CD4-positive, alpha-beta T cell treated with Interferon gamma for 1 hour (primary cell): ENCODE results near the gene GATA5.

Experiments used
- DNase-seq: peaks from one replicate; pipeline ENCODE4 v3.0.0-alpha.2; 2020

The GATA5 gene

GRCh38 chr20:62487118-62487517, 11.3 kb upstream of the GATA5 start:
- DNase-seq = no peak

DNA sequence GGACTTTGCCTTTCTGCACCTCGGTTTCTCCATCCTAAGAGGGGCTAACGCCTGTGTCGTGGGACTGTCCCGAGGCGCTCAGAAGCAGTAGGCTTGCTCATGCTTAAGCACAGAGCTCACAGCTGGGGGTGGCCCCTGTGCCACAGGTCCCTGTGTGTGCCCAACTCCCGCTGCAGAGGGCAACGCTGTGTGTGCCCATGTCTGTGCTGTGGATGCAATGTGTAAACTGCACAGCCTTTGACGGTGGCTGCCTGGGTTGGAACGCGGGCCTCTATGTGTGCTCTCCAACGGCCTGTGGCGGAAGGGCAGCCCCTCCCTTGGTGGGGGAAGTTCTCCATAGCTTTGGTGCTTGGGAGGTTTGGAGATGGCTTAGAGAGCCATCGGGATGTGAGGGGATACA, 10.7 kb upstream of the GATA5 start:
- no peak for DNase-seq

DNA sequence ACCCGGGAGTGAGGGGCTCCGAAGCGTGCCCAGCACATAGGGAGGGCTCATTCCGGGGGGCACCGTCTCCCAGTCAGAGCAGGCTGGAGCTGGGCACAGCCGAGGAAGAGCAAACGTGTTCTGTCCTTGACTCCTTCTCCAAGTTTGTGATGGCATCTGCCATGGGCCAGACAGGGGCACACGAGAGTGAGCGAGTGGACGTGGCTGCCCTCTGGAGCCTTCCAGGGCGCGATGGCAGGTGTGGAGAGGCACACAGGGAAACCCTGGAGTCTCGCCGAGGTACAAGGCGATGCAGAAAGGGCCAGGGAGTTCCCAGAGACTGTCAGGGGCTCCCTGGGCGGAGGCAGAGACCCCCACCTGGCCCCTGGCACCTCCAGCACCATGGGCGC, 9.9 kb upstream of the GATA5 start:
- no peak for DNase-seq

- DNase-seq = no peak
These were observed 9.4 kb upstream of the GATA5 start for GRCh38 chr20:62485062-62485700.

GRCh38 chr20:62484478-62484877, 8.7 kb upstream of the GATA5 start:
- no peak for DNase-seq

GRCh38 chr20:62483613-62484458, 8.0 kb upstream of the GATA5 start:
- no peak for DNase-seq

GRCh38 chr20:62482974-62483373, 7.2 kb upstream of the GATA5 start:
- DNase-seq = no peak

GRCh38 chr20:62482146-62482809, 6.5 kb upstream of the GATA5 start:
- no peak for DNase-seq

DNA sequence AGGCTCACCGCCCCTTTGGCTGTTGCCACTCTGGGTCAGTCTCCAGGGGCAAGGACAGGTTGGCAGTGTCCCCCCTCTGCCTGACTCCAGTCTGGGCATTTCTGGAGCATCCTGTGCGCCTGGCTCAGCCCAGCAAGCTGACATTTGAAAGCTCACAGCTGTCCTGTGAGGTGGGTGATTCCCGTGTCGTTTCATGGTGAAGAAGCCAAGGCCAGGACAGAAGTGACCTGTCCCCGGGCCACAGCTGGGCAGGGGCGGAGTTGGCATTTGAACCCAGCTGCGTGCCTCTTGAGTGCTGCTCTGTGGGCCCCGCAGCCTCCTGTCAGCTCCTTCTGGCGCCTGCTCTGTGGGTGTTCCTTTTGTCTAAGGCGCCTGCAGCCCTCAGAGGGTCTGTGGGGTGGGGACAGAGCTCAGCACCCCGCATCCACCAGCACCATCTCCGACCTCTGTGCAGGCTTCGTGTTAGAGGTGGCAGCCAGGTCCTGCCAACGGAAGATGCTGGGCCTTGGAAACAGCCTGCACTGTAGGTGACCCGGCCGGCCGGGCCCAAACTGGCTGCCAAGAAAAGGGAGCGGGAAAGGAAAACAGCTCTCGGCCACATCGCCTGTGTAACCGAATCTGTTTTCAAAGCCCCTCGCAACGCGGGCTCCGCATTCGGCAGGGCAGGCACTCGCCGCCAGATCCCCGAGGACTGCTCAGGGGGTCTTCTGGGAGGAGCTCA, 5.8 kb upstream of the GATA5 start:
- DNase-seq = no peak

DNA sequence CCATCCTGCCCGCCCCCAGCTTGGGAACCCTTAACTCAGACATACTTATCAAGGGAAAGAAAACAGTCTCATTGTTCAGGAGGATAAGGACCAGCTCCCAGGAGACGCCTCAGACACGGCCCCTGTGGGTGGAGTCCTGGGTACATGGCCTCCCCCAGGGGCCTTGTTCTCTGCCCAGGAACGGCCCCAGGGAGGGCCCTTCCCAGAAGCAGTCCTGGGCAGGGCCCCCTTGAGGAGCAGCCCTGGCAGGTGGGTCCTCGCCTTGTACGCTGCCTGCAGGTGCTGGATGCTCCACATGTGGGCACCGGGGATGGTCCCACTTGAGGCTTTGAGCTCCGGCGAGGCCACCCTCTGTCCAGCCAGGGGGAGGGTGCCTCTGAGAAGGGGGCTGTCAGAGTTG, 4.5 kb upstream of the GATA5 start:
- no peak for DNase-seq

GRCh38 chr20:62479656-62480055, 3.9 kb upstream of the GATA5 start:
- DNase-seq = no peak

GRCh38 chr20:62479156-62479555, 3.4 kb upstream of the GATA5 start:
- DNase-seq = no peak

DNA sequence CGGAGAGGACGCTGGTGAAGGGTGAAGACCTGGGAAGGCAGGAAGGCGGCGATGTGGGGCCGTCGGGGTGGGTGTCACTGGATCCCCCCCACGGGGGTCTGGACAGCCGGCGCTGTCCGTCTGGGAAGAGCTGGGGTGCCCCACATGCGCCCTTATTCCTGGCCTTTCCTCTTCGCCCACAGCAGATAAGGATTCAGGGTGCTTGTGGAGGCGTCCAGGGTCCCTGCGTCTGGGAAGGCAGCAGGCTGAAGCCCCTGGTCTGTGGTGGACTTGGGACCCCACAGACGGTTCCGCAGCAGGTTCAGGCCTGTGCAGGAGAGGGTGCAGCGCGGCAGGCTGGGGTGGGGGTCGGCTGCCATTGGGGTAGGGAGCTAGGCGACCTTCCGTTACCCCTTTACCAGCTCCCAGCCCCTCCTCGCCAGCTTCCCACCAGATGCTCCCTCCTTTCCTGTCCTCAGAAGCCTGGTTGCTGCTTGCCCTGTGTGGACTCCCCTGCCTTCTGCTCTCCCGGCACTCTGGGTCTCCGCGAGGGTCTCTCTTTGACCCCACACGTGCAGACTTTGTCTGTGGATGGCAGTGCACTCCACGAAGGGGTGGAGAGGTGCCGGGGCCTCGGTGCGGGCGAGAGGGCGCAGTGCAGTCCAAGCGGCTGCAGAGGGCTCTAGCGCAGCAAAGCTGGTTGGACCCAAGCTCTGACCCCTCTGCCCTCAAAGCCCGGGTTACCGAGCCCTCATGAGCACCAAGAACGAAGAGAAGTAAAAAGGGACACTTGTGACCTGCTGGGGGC, 2.1 kb upstream of the GATA5 start:
- no peak for DNase-seq

GRCh38 chr20:62476056-62476838, 452 bp upstream of the GATA5 start:
- no peak for DNase-seq

DNA sequence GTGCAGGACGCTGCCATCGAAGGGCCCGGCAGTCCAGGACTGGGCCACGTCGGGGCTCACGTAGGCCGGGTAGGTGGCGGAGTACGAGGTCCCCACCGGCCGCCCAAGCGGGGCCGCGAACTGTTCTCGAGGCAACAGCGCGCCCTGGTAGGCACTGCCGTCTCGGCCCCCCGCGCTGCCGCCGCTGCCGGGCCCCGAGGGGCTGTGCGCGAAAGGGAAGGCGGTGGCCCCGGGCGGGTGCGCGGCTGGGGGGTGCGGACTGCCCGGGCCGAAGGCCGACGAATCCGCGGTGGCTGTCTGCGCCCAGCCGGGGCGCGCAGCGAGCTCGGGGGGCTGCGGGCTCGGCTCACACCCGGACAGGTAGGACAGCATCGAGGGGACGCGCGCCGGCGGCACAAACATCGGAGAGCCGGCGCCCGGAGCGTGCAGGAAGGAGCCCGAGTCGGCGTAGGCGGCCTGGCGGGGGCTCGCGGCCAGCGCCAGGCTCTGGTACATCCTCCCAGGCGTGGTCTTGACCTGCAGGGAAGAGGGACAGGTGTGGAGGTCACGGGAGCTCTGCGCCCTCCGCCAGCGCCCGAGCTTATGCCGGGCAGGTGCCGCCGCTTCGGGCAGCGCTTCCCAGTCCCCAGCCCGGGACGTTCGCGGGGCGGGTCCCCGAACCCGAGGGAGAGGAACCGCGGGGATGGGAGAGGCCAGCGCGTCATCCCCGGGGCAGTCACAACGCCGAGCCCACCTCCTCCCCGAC, 596 bp downstream of the GATA5 start:
- no peak for DNase-seq

DNA sequence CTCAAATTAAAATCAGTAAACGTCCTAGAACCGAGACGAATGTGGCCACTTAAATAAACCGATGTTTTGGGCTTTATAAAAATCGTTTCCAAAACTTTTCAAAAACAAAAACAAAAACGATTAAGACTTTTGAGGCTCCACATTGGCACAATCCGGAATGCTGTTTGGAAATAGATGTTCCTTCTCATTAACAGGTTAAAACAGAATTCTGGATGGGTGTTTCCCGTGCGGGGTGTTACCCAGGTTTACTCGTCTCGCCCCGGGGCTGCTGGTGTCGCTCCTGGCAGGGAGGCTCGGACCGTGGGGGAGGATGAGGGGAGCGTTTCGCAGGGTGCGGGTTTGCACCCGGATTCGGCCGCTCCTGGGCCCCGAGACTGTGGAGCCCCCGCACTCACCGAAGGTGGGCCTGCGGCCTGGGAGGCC, 1.2 kb downstream of the GATA5 start:
- no peak for DNase-seq

GRCh38 chr20:62473717-62474603, 1.8 kb downstream of the GATA5 start:
- no peak for DNase-seq

DNA sequence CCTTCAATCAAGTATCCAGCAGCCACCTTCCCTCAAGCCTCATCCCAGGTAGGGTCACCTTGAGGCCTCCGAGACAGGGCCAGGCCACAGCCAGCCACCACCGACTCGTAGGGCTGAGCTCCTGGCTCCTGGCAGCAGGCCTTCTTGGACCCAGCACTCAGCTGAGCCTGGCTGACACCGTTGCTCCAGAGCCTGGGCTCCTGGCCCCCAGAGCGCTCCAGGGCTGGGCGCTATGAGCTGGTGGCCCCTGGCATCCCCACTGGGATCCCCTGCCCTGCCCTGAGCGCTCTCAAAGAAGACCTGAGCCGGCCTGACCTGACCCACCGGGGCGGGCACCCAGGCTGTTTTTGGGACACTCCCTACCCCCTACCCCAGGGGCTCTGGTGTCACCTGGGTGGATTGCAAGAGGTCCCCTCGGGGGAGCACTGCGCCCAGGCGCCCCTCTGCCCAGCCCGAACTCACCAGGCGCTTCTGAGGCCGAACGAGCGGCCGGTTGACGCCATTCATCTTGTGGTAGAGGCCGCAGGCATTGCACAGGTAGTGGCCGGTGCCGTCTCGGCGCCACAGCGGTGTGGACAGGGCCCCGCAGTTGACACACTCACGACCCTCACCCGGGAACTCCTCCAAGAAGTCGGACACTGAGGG, 2.7 kb downstream of the GATA5 start:
- no peak for DNase-seq
